GM12878 (cell line): Measurements from ENCODE around the gene GLT8D1. TPM values are rescaled to one million over a fixed set of nuclear protein-coding genes. Genes with fewer than 3 reads are reported as not detected.
A peak's percentile ranks its signal among the peaks of the same experiment; 100 is the strongest.

Experiments
- ATAC-seq: fragments of 200-7000 bp; cut with Tn5 transposase; 3 replicates; pipeline ENCODE4 v1.9.1; 2020; ENCODE audit warnings: mild to moderate bottlenecking, moderate library complexity
- BruUV-seq: library from RNA; stranded (reverse); fragments of 400-500 nt; replicated peaks from 2 replicates; lab custom pipeline; 2021; lab: Mats Ljungman, UMichigan
- CTCF ChIA-PET: fragments of 300-600 bp; sonication (Branson Sonifier 250); formaldehyde crosslinking; extraction: SDS; loops from one replicate; lab custom pipeline; 2021; ENCODE audit warnings: inconsistent platforms; lab: Yijun Ruan, JAX
- POLR2A ChIA-PET: fragments of 350-600 bp; formaldehyde crosslinking; extraction: SDS; loops from one replicate; lab custom pipeline; 2021; ENCODE audit warnings: inconsistent platforms; lab: Charles Lee
- RAD21 ChIA-PET: fragments of 300-600 bp; sonication (Branson Sonifier 250); formaldehyde crosslinking; loops from one replicate; lab custom pipeline; 2023; ENCODE audit warnings: antibody characterized with exemption; ENCODE audit not compliant: unreplicated experiment; lab: Charles Lee
- SMC1A ChIA-PET: fragments of 300-600 bp; sonication (Branson Sonifier 250); formaldehyde crosslinking; loops from one replicate; lab custom pipeline; 2023; ENCODE audit not compliant: unreplicated experiment, uncharacterized antibody; lab: Charles Lee
- DNase-seq: peaks from one replicate; pipeline ENCODE4 v3.0.0-alpha.2; 2011; ENCODE audit warnings: low read depth, low spot score
- FAIRE-seq: peaks from 3 replicates; lab custom pipeline; 2011; peaks lifted over from hg19 to GRCh38; lab: Jason Lieb, UNC
- H2AFZ ChIP-seq: 2 replicates; pipeline ENCODE4 v1.6.0; 2011; ENCODE audit warnings: low read depth, low read length, control low read depth; ENCODE audit not compliant: control insufficient read depth
- H3K27ac ChIP-seq: 2 replicates; pipeline ENCODE4 v1.5.1; 2011; ENCODE audit warnings: control low read depth; ENCODE audit not compliant: control insufficient read depth, insufficient read depth
- H3K27me3 ChIP-seq, 2 experiments: replicated peaks in 1 of 2; 2 replicates each; pipeline versions ENCODE4 v1.6.0 to v1.6.1; 2011; ENCODE audit warnings: low read length in 1 of 2; ENCODE audit not compliant: control insufficient read depth in 2 of 2, insufficient read depth in 2 of 2
- H3K36me3 ChIP-seq, 2 experiments: 2 replicates each; pipeline ENCODE4 v1.5.1; 2011; ENCODE audit warnings: low read length in 1 of 2; ENCODE audit not compliant: control insufficient read depth in 2 of 2, insufficient read depth in 2 of 2
- H3K4me1 ChIP-seq: 2 replicates; pipeline ENCODE4 v1.6.1; 2011; ENCODE audit warnings: mild to moderate bottlenecking, low read length, moderate library complexity, mixed read lengths; ENCODE audit not compliant: control insufficient read depth, insufficient read depth
- H3K4me2 ChIP-seq: 2 replicates; pipeline ENCODE4 v1.6.0; 2011; ENCODE audit warnings: control low read depth; ENCODE audit not compliant: control insufficient read depth, insufficient read depth
- H3K4me3 ChIP-seq: fragments of 200-600 bp; sonication (generic); 2 replicates; pipeline ENCODE4 v1.5.1; 2016
- H3K79me2 ChIP-seq: 2 replicates; pipeline ENCODE4 v1.6.0; 2011; ENCODE audit warnings: low read length; ENCODE audit not compliant: control insufficient read depth, insufficient read depth
- H3K9ac ChIP-seq: 2 replicates; pipeline ENCODE4 v1.8.0; 2011; ENCODE audit warnings: low read length, control low read depth, mixed read lengths; ENCODE audit not compliant: control insufficient read depth, insufficient read depth
- H3K9me3 ChIP-seq: replicated peaks from 3 replicates; pipeline ENCODE4 v1.5.1; 2011; ENCODE audit warnings: mild to moderate bottlenecking, low read length; ENCODE audit not compliant: control insufficient read depth, insufficient read depth
- H4K20me1 ChIP-seq: 2 replicates; pipeline ENCODE4 v1.6.0; 2011; ENCODE audit not compliant: control insufficient read depth, insufficient read depth
- ATF7 ChIP-seq: fragments of 450-650 bp; IDR thresholded peaks from 2 replicates; pipeline ENCODE4 v1.6.1; 2016; ENCODE audit warnings: low read depth, mild to moderate bottlenecking
- CBX5 ChIP-seq: sonication (generic); IDR thresholded peaks from 2 replicates; pipeline ENCODE4 v1.6.1; 2016; ENCODE audit warnings: low read depth, moderate library complexity, mild to moderate bottlenecking, inconsistent platforms
- CEBPB ChIP-seq, 2 experiments: fragments of 150-350 bp in 1 of 2; IDR thresholded peaks; 2 replicates each; pipeline ENCODE4 v1.6.1; 2012 to 2014; ENCODE audit warnings: low read depth in 2 of 2, low read length in 2 of 2, borderline replicate concordance in 1 of 2, inconsistent platforms in 1 of 2
- CREB1 ChIP-seq: IDR thresholded peaks from 2 replicates; pipeline ENCODE4 v1.6.1; 2012; ENCODE audit warnings: low read depth, mild to moderate bottlenecking, inconsistent platforms
- EP300 ChIP-seq, 2 experiments: fragments of 150-350 bp in 1 of 2; IDR thresholded peaks; 2 replicates each; pipeline ENCODE4 v1.6.1; 2011 to 2012; ENCODE audit warnings: low read depth in 2 of 2, low read length in 2 of 2, borderline replicate concordance in 1 of 2, improper control_type of control experiment in 1 of 2, inconsistent platforms in 1 of 2; ENCODE audit not compliant: control insufficient read depth in 1 of 2
- HCFC1 ChIP-seq: fragments of 150-350 bp; IDR thresholded peaks from 2 replicates; pipeline ENCODE4 v1.6.1; 2014; ENCODE audit warnings: low read length
- IRF5 ChIP-seq: fragments of 450-650 bp; IDR thresholded peaks from 2 replicates; pipeline ENCODE4 v1.6.1; 2017; ENCODE audit warnings: borderline replicate concordance
- LARP7 ChIP-seq: fragments of 450-650 bp; IDR thresholded peaks from 2 replicates; pipeline ENCODE4 v1.6.1; 2017; ENCODE audit warnings: mild to moderate bottlenecking
- NFIC ChIP-seq: IDR thresholded peaks from 2 replicates; pipeline ENCODE4 v1.6.1; 2012; ENCODE audit warnings: low read depth, mild to moderate bottlenecking, inconsistent platforms, low read length, moderate library complexity
- NFYB ChIP-seq: IDR thresholded peaks from 2 replicates; pipeline ENCODE4 v1.6.1; 2011; ENCODE audit warnings: low read depth, mild to moderate bottlenecking, low read length, improper control_type of control experiment, moderate library complexity; ENCODE audit not compliant: insufficient read depth
- PAX5 ChIP-seq: IDR thresholded peaks from 2 replicates; pipeline ENCODE4 v1.6.1; 2011; ENCODE audit warnings: low read depth, low read length, borderline replicate concordance
- POLR2AphosphoS5 ChIP-seq: IDR thresholded peaks from 2 replicates; pipeline ENCODE4 v1.6.1; 2011; ENCODE audit warnings: mild to moderate bottlenecking, low read length, inconsistent platforms
- RFX5 ChIP-seq: IDR thresholded peaks from 2 replicates; pipeline ENCODE4 v1.6.1; 2011; ENCODE audit warnings: low read depth, low read length, improper control_type of control experiment
- SIN3A ChIP-seq: IDR thresholded peaks from 2 replicates; pipeline ENCODE4 v1.6.1; 2012; ENCODE audit warnings: low read depth, low read length, improper control_type of control experiment
- SIX5 ChIP-seq: IDR thresholded peaks from 2 replicates; pipeline ENCODE4 v1.6.1; 2011; ENCODE audit warnings: mild to moderate bottlenecking, low read depth, low read length, moderate library complexity; ENCODE audit not compliant: severe bottlenecking
- SREBF1 ChIP-seq: IDR thresholded peaks from 2 replicates; pipeline ENCODE4 v1.6.1; 2012; ENCODE audit warnings: mild to moderate bottlenecking, low read length
- SUPT20H ChIP-seq: IDR thresholded peaks from 2 replicates; pipeline ENCODE4 v1.6.1; 2011; ENCODE audit warnings: low read depth, mild to moderate bottlenecking, low read length, moderate library complexity, borderline replicate concordance; ENCODE audit not compliant: control insufficient read depth
- TARDBP ChIP-seq: IDR thresholded peaks from 2 replicates; pipeline ENCODE4 v1.6.1; 2016; ENCODE audit warnings: borderline replicate concordance
- WGBS: methylation state at CpG from one replicate; pipeline ENCODE4 v1.1.6; 2016; ENCODE audit warnings: low lambda C conversion rate; ENCODE audit not compliant: insufficient replicate concordance, insufficient coverage; ENCODE audit errors: missing lambda C conversion rate; 5-methylcytosine and 5-hydroxymethylcytosine counted together
- in situ Hi-C: fragments of 300-500 bp; cut with MboI; formaldehyde crosslinking; loops from 9 replicates; pipeline ENCODE4 v1.14.3; 2018; ENCODE audit warnings: mixed read lengths
- intact Hi-C: fragments of 100-400 bp; cut with micrococcal nuclease; formaldehyde crosslinking; loops from one replicate; pipeline ENCODE4 v1.14.2; 2022; ENCODE audit not compliant: unreplicated experiment
- polyA plus RNA-seq, 11 experiments: library from polyadenylated mRNA; depleted of rRNA in 4 of 11; unstranded in 6 of 11; stranded (reverse) in 5 of 11; fragments of >200 nt; fragmentation: Nextera tagmentation in 4 of 11; fragmentation: Illumina TruSeq in 1 of 11; extraction: Ambion mirVana in 4 of 11; extraction: Trizol in 1 of 11; gene quantifications; 1 replicate in 1 of 11; 2 replicates in 10 of 11; pipeline versions ENCODE4 v1.2.1 to v1.2.3, GENCODE V29; 2011 to 2016; ENCODE audit warnings: inconsistent platforms in 2 of 11, missing spikeins in 2 of 11, low read depth in 1 of 11
- total RNA-seq, 4 experiments: library from RNA; depleted of rRNA in 3 of 4; stranded (reverse); fragments of >200 nt in 3 of 4; fragmentation: Illumina TruSeq in 1 of 4; extraction: Trizol in 1 of 4; gene quantifications; 2 replicates each; pipeline versions ENCODE4 v1.2.1 to v1.2.3, GENCODE V29; 2013 to 2021

The GLT8D1 gene
- total and polyA plus RNA-seq, 10 of the 15 experiments (the other 5 are each of a cell fraction or from before 2014, with no cell fraction given): 25.3 to 73.4 (median 48.4) TPM

GRCh38 chr3:52679811-52680210 lies 25.8 kb downstream of the GLT8D1 start:
- SMC1A ChIA-PET: interaction anchor here (0.9 to 1.4 kb wide), 2 partner anchors 9 to 27 kb away, joined by 3 to 4 read pairs; no protein-coding TSS in a partner anchor
- no TSS peak for BruUV-seq
- intact Hi-C loops (loop anchor here (10.0 kb wide), 1 partner anchor 225 kb away; the partner anchor contains the start of genes NISCH and TNNC1), in situ Hi-C loops (no loop called here)
- no peaks in the 10 kb centered on the region for H3K9me3 ChIP-seq
- no peak overlapping the region for H3K27ac ChIP-seq
- TF ChIP-seq SUPT20H: no peak
- TF ChIP-seq NFYB: no peak
- H3K4me3 ChIP-seq: no peak overlapping the region
- 0% methylated on average over 1 of the region's 1 CpG for WGBS
- POLR2A ChIA-PET: interaction anchor here (0.9 kb wide), 1 partner anchor 11 kb away, joined by 4 read pairs; no protein-coding TSS in a partner anchor
- H3K4me2 ChIP-seq: peak overlapping the region; percentile 88; the same call in 1 of the 2 replicates
- no peak overlapping the region for H3K9ac ChIP-seq
- RAD21 ChIA-PET: interaction anchor here (0.8 kb wide), 1 partner anchor 11 kb away, joined by 3 read pairs; no protein-coding TSS in a partner anchor
- FAIRE-seq (no peak), ATAC-seq (no peak), DNase-seq (no peak)
- CTCF ChIA-PET: interaction anchor here (1.1 kb wide), 1 partner anchor 16 kb away, joined by 3 read pairs; no protein-coding TSS in a partner anchor
- peaks cover 17% of the 10 kb centered on the region for H3K4me1 ChIP-seq
- H3K79me2 ChIP-seq: peaks cover 53% of the 10 kb centered on the region
- no peaks in the 10 kb centered on the region for H3K27me3 ChIP-seq
- H2AFZ ChIP-seq: no peak overlapping the region
- H3K36me3 ChIP-seq: peaks cover under 1 to 17% of the 10 kb centered on the region in 2 experiments
- no peaks in the 10 kb centered on the region for H4K20me1 ChIP-seq

- ChIA-PET RAD21 (interaction anchor here (0.8 kb wide), 1 partner anchor 11 kb away, joined by 3 read pairs; no protein-coding TSS in a partner anchor), POLR2A (interaction anchor here (0.6 to 0.9 kb wide), 2 partner anchors 11 to 117 kb away, joined by 3 to 4 read pairs; no protein-coding TSS in a partner anchor), SMC1A (interaction anchor here (0.9 to 1.7 kb wide), 4 partner anchors 8 to 27 kb away, joined by 3 to 4 read pairs (median 4); no protein-coding TSS in a partner anchor), CTCF (interaction anchor here (1.1 kb wide), 1 partner anchor 16 kb away, joined by 3 read pairs; no protein-coding TSS in a partner anchor)
- Histone ChIP-seq H2AFZ (no peak overlapping the region), H4K20me1 (no peaks in the 10 kb centered on the region), H3K27ac (no peak overlapping the region), H3K27me3 (no peaks in the 10 kb centered on the region), H3K4me3 (no peak overlapping the region), H3K9ac (no peak overlapping the region), H3K79me2 (peaks cover 48% of the 10 kb centered on the region), H3K4me2 (no peak overlapping the region), H3K9me3 (no peaks in the 10 kb centered on the region), H3K36me3 (peaks cover 1 to 17% of the 10 kb centered on the region in 2 experiments), H3K4me1 (peaks cover 17% of the 10 kb centered on the region)
- intact Hi-C loops (no loop called here), in situ Hi-C loops (no loop called here)
- FAIRE-seq (no peak), DNase-seq (no peak), ATAC-seq (no peak)
- BruUV-seq: no TSS peak
- TF ChIP-seq LARP7 (no peak), ATF7 (no peak), RFX5 (no peak), IRF5 (no peak), SIX5 (no peak), CREB1 (no peak), CBX5 (no peak), TARDBP (no peak), POLR2AphosphoS5 (no peak), NFIC (no peak), SREBF1 (no peak), HCFC1 (no peak), EP300 (IDR thresholded peaks at IDR 0.05; ENCODE audit: borderline replicate concordance in 1 of 2, control insufficient read depth in 1 of 2, low read depth in 2 of 2, low read length in 2 of 2) (no peak), CEBPB (IDR thresholded peaks at IDR 0.05; ENCODE audit: borderline replicate concordance in 1 of 2, low read depth in 2 of 2, low read length in 2 of 2) (no peak), SIN3A (no peak), PAX5 (no peak)
- 91% methylated on average over 3 of the region's 3 CpGs for WGBS
Measured at GRCh38 chr3:52679199-52679538, 26.4 kb downstream of the GLT8D1 start.
